ENCODE results near the gene ACTG1. TPM values are rescaled to one million over a fixed set of nuclear protein-coding genes. Genes with fewer than 3 reads are reported as not detected.
A peak's percentile ranks its signal among the peaks of the same experiment; 100 is the strongest.

Gene ACTG1
- total RNA-seq, 1 donor from 2014 or later = 4,391 TPM

GRCh38 chr17:81518113-81518784, 5.7 kb upstream of the ACTG1 start:
- TF ChIP-seq, protein P1, sequence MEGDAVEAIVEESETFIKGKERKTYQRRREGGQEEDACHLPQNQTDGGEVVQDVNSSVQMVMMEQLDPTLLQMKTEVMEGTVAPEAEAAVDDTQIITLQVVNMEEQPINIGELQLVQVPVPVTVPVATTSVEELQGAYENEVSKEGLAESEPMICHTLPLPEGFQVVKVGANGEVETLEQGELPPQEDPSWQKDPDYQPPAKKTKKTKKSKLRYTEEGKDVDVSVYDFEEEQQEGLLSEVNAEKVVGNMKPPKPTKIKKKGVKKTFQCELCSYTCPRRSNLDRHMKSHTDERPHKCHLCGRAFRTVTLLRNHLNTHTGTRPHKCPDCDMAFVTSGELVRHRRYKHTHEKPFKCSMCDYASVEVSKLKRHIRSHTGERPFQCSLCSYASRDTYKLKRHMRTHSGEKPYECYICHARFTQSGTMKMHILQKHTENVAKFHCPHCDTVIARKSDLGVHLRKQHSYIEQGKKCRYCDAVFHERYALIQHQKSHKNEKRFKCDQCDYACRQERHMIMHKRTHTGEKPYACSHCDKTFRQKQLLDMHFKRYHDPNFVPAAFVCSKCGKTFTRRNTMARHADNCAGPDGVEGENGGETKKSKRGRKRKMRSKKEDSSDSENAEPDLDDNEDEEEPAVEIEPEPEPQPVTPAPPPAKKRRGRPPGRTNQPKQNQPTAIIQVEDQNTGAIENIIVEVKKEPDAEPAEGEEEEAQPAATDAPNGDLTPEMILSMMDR (IDR thresholded peaks at IDR 0.05; ENCODE audit: unreplicated experiment) = no peak
- peak in 1 of 2 experiments; percentile 19 for DNase-seq (ENCODE audit: low spot score in 2 of 2, unreplicated experiment in 2 of 2)
- Mint-ChIP-seq H3K9me3 (no peaks in the 10 kb centered on the region), H3K27ac (peak overlapping the region; percentile 44), H3K36me3 (no peaks in the 10 kb centered on the region), H3K27me3 (ENCODE audit: low read depth) (peaks cover 13% of the 10 kb centered on the region), H3K4me1 (peaks cover 36% of the 10 kb centered on the region), H3K4me3 (peak overlapping the region; percentile 49)

GRCh38 chr17:81517339-81518112, 4.9 kb upstream of the ACTG1 start:
- DNase-seq (ENCODE audit: low spot score in 2 of 2, unreplicated experiment in 2 of 2) = no peak
- peak overlapping the region; percentile 44 for H3K27ac Mint-ChIP-seq
- H3K4me1 Mint-ChIP-seq = peaks cover 33% of the 10 kb centered on the region
- no peaks in the 10 kb centered on the region for H3K36me3 Mint-ChIP-seq
- H3K4me3 Mint-ChIP-seq = peak overlapping the region; percentile 49
- no peaks in the 10 kb centered on the region for H3K9me3 Mint-ChIP-seq
- TF ChIP-seq, protein P1 (IDR thresholded peaks at IDR 0.05; ENCODE audit: unreplicated experiment) = no peak
- H3K27me3 Mint-ChIP-seq (ENCODE audit: low read depth) = peaks cover 13% of the 10 kb centered on the region

GRCh38 chr17:81517009-81517338, 4.4 kb upstream of the ACTG1 start:
- peaks cover 2% of the 10 kb centered on the region for H3K36me3 Mint-ChIP-seq
- no peaks in the 10 kb centered on the region for H3K9me3 Mint-ChIP-seq
- peak overlapping the region; percentile 83 for H3K4me3 Mint-ChIP-seq
- TF ChIP-seq, protein P1 (IDR thresholded peaks at IDR 0.05; ENCODE audit: unreplicated experiment) = no peak
- H3K27ac Mint-ChIP-seq = no peak overlapping the region
- peaks cover 33% of the 10 kb centered on the region for H3K4me1 Mint-ChIP-seq
- H3K27me3 Mint-ChIP-seq (ENCODE audit: low read depth) = peaks cover 13% of the 10 kb centered on the region
- DNase-seq (ENCODE audit: low spot score in 2 of 2, unreplicated experiment in 2 of 2) = no peak

DNA sequence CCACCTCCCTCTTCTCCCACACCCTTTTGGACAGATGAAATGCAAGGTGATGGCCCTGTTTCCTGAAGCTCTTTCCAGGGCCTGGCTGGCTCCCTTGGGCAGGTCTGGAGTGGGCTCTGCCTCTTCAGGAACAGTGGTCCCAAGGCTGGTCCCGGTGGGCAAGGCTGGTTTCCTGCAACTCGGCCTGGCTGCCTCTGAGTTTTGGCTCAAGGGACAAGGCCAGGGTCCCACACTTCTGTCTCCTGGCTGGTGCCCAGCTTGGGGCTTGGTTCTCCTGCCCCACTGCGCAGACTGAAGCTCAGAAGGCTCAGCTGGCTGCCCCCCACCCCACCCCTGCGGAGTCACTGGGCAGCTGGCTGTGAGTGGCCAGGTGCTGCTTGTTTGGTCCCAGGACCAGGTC, 3.8 kb upstream of the ACTG1 start:
- H3K4me3 Mint-ChIP-seq = peak overlapping the region; percentile 83
- peak overlapping the region; percentile 61 for H3K27ac Mint-ChIP-seq
- H3K9me3 Mint-ChIP-seq = no peaks in the 10 kb centered on the region
- DNase-seq (ENCODE audit: low spot score in 2 of 2, unreplicated experiment in 2 of 2) = no peak
- H3K36me3 Mint-ChIP-seq = peaks cover 8% of the 10 kb centered on the region
- peaks cover 10% of the 10 kb centered on the region for H3K27me3 Mint-ChIP-seq (ENCODE audit: low read depth)
- peaks cover 33% of the 10 kb centered on the region for H3K4me1 Mint-ChIP-seq
- TF ChIP-seq, protein P1 (IDR thresholded peaks at IDR 0.05; ENCODE audit: unreplicated experiment) = no peak

DNA sequence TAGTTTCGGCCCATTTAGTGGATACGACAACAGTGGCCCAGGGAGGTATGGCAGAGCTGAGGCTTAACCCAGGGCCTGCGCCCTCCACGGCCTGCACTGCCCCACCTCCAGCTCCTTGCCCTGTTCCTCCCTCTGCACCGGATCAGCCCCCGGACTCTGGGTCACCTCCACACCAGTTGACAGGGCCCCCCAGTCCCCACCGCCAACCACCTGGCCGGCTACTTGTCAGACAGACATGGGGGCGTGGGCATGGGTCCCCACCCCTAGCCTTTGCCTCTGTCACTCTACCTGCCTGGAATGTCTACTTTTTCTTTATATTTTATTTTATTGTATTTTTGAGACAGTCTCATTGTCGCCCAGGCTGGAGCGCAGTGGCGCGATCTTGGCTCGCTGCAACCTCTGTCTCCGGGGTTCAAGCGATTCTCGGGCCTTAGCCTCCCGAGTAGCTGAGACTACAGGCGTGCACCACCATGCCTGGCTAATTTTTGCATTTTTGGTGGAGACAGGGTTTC, 3.0 kb upstream of the ACTG1 start:
- H3K9me3 Mint-ChIP-seq = no peaks in the 10 kb centered on the region
- TF ChIP-seq, protein P1 (IDR thresholded peaks at IDR 0.05; ENCODE audit: unreplicated experiment) = no peak
- peak overlapping the region; percentile 83 for H3K4me3 Mint-ChIP-seq
- peak overlapping the region; percentile 96 for H3K27ac Mint-ChIP-seq
- H3K27me3 Mint-ChIP-seq (ENCODE audit: low read depth) = peaks cover 7% of the 10 kb centered on the region
- H3K36me3 Mint-ChIP-seq = peaks cover 16% of the 10 kb centered on the region
- no peak for DNase-seq (ENCODE audit: low spot score in 2 of 2, unreplicated experiment in 2 of 2)
- peaks cover 32% of the 10 kb centered on the region for H3K4me1 Mint-ChIP-seq

Measured in mesothelial cell of epicardium (in vitro differentiated cells).